BLaER1 (cell line): ENCODE measurements around the gene CRACDL.

Experiments
- H3K27ac ChIP-seq: shearing (Covaris generic); formaldehyde crosslinking; 2 replicates; pipeline ENCODE4 v1.8.1; 2022
- H3K27me3 ChIP-seq: shearing (Covaris generic); formaldehyde crosslinking; 2 replicates; pipeline ENCODE4 v1.8.1; 2022
- H3K36me3 ChIP-seq: shearing (Covaris generic); formaldehyde crosslinking; 2 replicates; pipeline ENCODE4 v1.8.1; 2022
- H3K4me1 ChIP-seq: shearing (Covaris generic); formaldehyde crosslinking; 2 replicates; pipeline ENCODE4 v1.8.1; 2022
- H3K4me2 ChIP-seq: shearing (Covaris generic); formaldehyde crosslinking; 2 replicates; pipeline ENCODE4 v1.8.1; 2022
- H3K4me3 ChIP-seq: shearing (Covaris generic); formaldehyde crosslinking; 2 replicates; pipeline ENCODE4 v1.8.1; 2022
- H3K9ac ChIP-seq: shearing (Covaris generic); formaldehyde crosslinking; 2 replicates; pipeline ENCODE4 v1.8.1; 2022
- H3K9me3 ChIP-seq: shearing (Covaris generic); formaldehyde crosslinking; 2 replicates; pipeline ENCODE4 v1.8.1; 2022
- H4K20me1 ChIP-seq: shearing (Covaris generic); formaldehyde crosslinking; 2 replicates; pipeline ENCODE4 v1.8.1; 2022
- Cebpa-rat ChIP-seq: shearing (Covaris generic); IDR thresholded peaks from 2 replicates; pipeline ENCODE4 v1.8.1; 2022

Gene CRACDL

DNA sequence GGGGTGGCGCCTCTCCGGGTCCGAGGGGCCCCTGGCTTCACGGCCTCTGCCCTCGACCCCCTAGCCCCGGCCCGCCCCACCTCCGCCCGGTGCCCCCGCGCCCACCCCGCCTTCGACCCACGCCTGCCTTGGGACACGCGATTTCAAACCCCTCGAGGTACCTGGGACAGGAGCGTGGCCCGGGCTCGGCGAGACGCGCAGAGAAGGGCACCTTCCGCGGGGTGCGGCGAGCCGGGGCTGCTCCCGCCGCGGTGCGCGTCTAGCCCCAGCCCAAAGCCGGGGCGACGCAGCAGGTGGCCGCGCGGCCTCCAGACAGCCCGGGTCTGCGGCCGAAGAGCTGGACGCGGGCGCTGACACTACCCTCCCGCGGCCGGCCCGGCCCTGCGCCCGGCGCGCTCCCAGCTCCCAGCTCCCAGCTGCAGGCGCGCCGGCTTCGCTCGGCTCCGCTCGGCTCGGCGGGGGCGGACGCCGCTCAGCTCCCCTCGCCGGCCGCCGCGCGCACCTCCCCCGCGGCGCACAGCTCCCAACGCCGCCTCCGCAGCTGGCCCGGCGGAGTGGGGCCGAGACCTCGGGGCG lies at the start of gene CRACDL:
TSS of gene CRACDL (minus strand) at position 449 of the 576 bp plus-strand sequence. CDS start 89,425 bp downstream, outside the sequence.
- Histone ChIP-seq H3K4me2 (no peak within 1 kb of the TSS), H3K9me3 (peaks cover 19% of the 10 kb centered on the region), H4K20me1 (no peaks in the 10 kb centered on the region), H3K27me3 (no peaks in the 10 kb centered on the region), H3K4me1 (no peaks in the 10 kb centered on the region), H3K4me3 (no peak within 1 kb of the TSS), H3K27ac (no peak within 1 kb of the TSS), H3K9ac (no peak within 1 kb of the TSS), H3K36me3 (no peaks in the 10 kb centered on the region)
- no peak for TF ChIP-seq Cebpa-rat

DNA sequence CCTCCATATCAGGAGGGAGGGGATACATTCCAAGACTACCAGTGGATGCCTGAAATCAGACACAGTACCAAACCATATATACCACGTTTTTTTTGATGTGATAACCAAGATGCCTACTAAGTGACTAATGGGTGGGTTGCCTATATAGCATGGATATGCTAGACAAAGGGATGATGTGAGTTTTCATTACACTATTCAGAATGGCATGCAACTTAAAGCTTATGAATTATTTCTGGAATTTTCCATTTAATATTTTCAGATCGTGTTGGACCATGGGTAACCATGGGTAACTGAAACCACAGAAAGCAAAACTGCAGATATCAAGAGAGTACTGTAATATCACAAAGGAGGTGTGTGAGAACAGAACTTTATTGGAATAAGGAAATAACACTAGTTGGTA lies 39.6 kb upstream of the CRACDL start:
- no peak overlapping the region for H3K9ac ChIP-seq
- H3K27ac ChIP-seq, result no peak overlapping the region
- TF ChIP-seq Cebpa-rat, result no peak
- no peaks in the 10 kb centered on the region for H4K20me1 ChIP-seq
- no peak overlapping the region for H3K4me2 ChIP-seq
- peaks cover 29% of the 10 kb centered on the region for H3K9me3 ChIP-seq
- H3K4me1 ChIP-seq, result no peaks in the 10 kb centered on the region
- no peaks in the 10 kb centered on the region for H3K27me3 ChIP-seq
- no peak overlapping the region for H3K4me3 ChIP-seq
- no peaks in the 10 kb centered on the region for H3K36me3 ChIP-seq

GRCh38 chr2:98972582-98973167 lies 36.6 kb upstream of the CRACDL start:
- Histone ChIP-seq H3K27ac (no peak overlapping the region), H3K27me3 (no peaks in the 10 kb centered on the region), H3K4me1 (no peaks in the 10 kb centered on the region), H3K9ac (no peak overlapping the region), H3K4me3 (no peak overlapping the region), H3K4me2 (no peak overlapping the region), H4K20me1 (no peaks in the 10 kb centered on the region), H3K9me3 (peaks cover 38% of the 10 kb centered on the region), H3K36me3 (no peaks in the 10 kb centered on the region)
- TF ChIP-seq Cebpa-rat, result no peak

DNA sequence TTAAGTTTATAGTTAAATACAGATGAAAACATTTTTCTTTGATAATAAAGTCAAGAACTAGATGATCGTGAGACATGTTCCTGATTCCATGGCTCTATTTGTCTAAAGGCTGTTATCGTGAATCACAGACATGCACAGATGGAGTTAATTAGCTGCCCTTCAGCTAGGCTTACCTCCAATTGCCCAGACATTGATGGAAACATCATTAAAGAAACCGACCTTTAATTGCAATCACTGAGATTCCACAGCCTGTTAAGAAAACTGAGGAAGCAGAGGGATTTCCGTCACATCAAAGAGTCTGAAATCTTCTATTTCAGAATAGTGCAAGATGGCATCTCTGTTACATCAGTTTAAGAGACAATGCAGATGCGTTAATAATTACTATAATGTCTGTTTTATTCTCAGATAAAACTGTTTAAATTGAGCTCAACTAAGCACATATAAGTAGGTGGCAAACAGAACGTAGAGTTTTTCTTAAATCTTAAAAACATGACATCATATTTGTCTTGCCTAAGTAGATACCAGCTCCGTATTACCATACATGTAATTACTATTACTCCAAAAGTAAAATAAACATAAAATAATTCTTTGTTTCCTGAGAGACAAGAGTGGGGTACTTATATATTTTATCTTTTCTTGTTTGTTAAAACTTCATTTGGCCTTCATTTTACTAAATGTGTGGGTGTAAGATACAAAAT lies 23.9 kb upstream of the CRACDL start:
- Histone ChIP-seq H3K9ac (no peak overlapping the region), H3K36me3 (no peaks in the 10 kb centered on the region), H3K27ac (no peak overlapping the region), H3K4me3 (no peak overlapping the region), H3K27me3 (no peaks in the 10 kb centered on the region), H3K9me3 (no peaks in the 10 kb centered on the region; the same call in 1 of the 2 replicates), H3K4me2 (no peak overlapping the region), H4K20me1 (no peaks in the 10 kb centered on the region), H3K4me1 (no peaks in the 10 kb centered on the region)
- TF ChIP-seq Cebpa-rat, result no peak

DNA sequence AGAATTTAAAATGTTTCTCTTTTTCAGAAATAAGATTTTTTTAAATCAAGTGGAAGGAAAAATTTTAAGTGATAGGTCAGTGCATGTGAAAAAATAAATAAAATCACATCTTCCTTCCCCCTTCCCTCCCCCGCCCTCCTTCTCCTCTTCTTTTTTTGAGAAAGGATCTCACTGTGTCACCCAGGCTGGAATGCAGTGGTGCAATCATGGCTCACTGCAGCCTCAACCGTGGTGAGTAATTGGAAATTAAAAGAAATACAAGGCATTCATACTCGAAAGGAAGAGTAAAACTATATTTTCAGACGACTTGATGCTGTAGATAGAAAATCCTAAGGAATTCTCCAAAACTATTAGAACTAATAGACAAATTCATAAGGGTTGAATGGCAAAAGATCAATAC lies 16.9 kb upstream of the CRACDL start:
- H3K36me3 ChIP-seq, result no peaks in the 10 kb centered on the region
- no peaks in the 10 kb centered on the region for H3K4me1 ChIP-seq
- no peak for TF ChIP-seq Cebpa-rat
- no peaks in the 10 kb centered on the region for H3K9me3 ChIP-seq
- no peak overlapping the region for H3K9ac ChIP-seq
- no peak overlapping the region for H3K4me2 ChIP-seq
- no peaks in the 10 kb centered on the region for H3K27me3 ChIP-seq
- no peak overlapping the region for H3K27ac ChIP-seq
- no peaks in the 10 kb centered on the region for H4K20me1 ChIP-seq
- H3K4me3 ChIP-seq, result no peak overlapping the region

- no peak overlapping the region for H3K4me3 ChIP-seq
Measured at GRCh38 chr2:98948956-98949739, 13.1 kb upstream of the CRACDL start.

GRCh38 chr2:98947554-98947953 lies 11.5 kb upstream of the CRACDL start:
- TF ChIP-seq Cebpa-rat, result no peak
- Histone ChIP-seq H3K27ac (no peak overlapping the region), H3K4me1 (no peaks in the 10 kb centered on the region), H4K20me1 (no peaks in the 10 kb centered on the region), H3K4me2 (no peak overlapping the region), H3K9ac (no peak overlapping the region), H3K27me3 (no peaks in the 10 kb centered on the region), H3K4me3 (no peak overlapping the region), H3K9me3 (no peaks in the 10 kb centered on the region), H3K36me3 (no peaks in the 10 kb centered on the region)

More at GRCh38 chr2:98948956-98949739, 13.1 kb upstream of the CRACDL start:
- Histone ChIP-seq H4K20me1 (no peaks in the 10 kb centered on the region), H3K9ac (no peak overlapping the region), H3K9me3 (no peaks in the 10 kb centered on the region), H3K4me1 (no peaks in the 10 kb centered on the region), H3K27me3 (no peaks in the 10 kb centered on the region), H3K27ac (no peak overlapping the region), H3K4me2 (no peak overlapping the region), H3K36me3 (no peaks in the 10 kb centered on the region)
- no peak for TF ChIP-seq Cebpa-rat

DNA sequence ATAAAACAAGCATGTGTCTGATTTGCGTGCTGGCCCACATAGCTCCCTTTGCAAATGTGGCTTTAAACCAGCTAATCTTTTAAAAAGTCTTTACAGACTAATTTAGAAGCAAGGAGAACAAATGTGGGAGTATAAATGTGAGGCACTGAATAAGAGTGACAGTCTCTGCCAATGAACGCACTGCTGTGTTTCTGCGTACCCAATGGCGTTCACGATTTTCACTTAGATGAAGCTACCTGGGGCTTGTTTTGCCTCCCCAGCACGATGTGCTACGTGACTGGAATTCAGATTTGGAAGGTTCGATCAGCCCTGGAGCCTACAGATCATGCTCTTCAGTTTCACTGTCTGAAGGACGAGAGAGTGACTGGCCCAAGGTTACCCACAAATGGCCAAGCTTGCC lies 10.8 kb upstream of the CRACDL start:
- Histone ChIP-seq H4K20me1 (no peaks in the 10 kb centered on the region), H3K9me3 (no peaks in the 10 kb centered on the region), H3K27me3 (no peaks in the 10 kb centered on the region), H3K4me1 (no peaks in the 10 kb centered on the region), H3K4me3 (no peak overlapping the region), H3K27ac (no peak overlapping the region), H3K9ac (no peak overlapping the region), H3K36me3 (no peaks in the 10 kb centered on the region), H3K4me2 (no peak overlapping the region)
- TF ChIP-seq Cebpa-rat, result no peak

DNA sequence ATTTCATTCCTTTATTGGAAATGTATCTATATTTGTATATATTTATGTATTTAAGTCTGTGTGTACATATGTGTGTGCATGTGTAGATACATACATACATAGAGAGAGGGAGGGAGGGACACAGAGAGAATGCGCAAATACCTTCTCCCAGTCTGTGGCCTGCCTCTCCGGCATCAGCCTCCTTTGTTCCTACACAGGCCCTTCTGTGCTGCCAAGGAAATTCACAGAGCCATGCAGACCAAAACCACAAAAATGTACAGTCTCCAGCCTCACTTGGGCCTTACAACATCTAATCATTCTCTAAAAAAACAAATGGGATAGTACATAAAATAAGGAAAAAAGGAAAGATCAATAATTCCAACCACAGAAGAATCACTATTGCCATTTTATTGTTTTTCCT lies 8.8 kb upstream of the CRACDL start:
- no peak for TF ChIP-seq Cebpa-rat

GRCh38 chr2:98940102-98940501 lies 4.1 kb upstream of the CRACDL start:
- Histone ChIP-seq H3K36me3 (no peaks in the 10 kb centered on the region), H3K27me3 (no peaks in the 10 kb centered on the region), H3K9me3 (peaks cover 19% of the 10 kb centered on the region), H3K27ac (no peak overlapping the region), H3K4me1 (no peaks in the 10 kb centered on the region), H3K4me3 (no peak overlapping the region), H3K9ac (no peak overlapping the region), H3K4me2 (no peak overlapping the region), H4K20me1 (no peaks in the 10 kb centered on the region)
- no peak for TF ChIP-seq Cebpa-rat

More for the DNA sequence above, 8.8 kb upstream of the CRACDL start:
- no peak overlapping the region for H3K4me2 ChIP-seq
- no peak overlapping the region for H3K4me3 ChIP-seq
- no peak overlapping the region for H3K9ac ChIP-seq
- H3K27me3 ChIP-seq, result no peaks in the 10 kb centered on the region
- no peaks in the 10 kb centered on the region for H3K9me3 ChIP-seq
- H3K36me3 ChIP-seq, result no peaks in the 10 kb centered on the region
- H3K4me1 ChIP-seq, result no peaks in the 10 kb centered on the region
- H4K20me1 ChIP-seq, result no peaks in the 10 kb centered on the region
- no peak overlapping the region for H3K27ac ChIP-seq
